22Rv1 (cell line): ENCODE measurements around the gene INO80.

Source experiments
- H3K27ac ChIP-seq: fragments of 450-650 bp; 2 replicates; pipeline ENCODE4 v1.5.1; 2017
- CTCF ChIP-seq: fragments of 450-650 bp; IDR thresholded peaks from 2 replicates; pipeline ENCODE4 v1.5.1; 2017; ENCODE audit warnings: mild to moderate bottlenecking
- ZFX ChIP-seq: fragments of 450-650 bp; IDR thresholded peaks from 2 replicates; pipeline ENCODE4 v1.6.1; 2017; ENCODE audit warnings: antibody characterized with exemption, borderline replicate concordance

The INO80 gene

GRCh38 chr15:40938536-40938870 is 177.6 kb downstream of the INO80 start:
- TF ChIP-seq ZFX (no peak), CTCF (no peak)

GRCh38 chr15:40937762-40938535 is 178.1 kb downstream of the INO80 start:
- H3K27ac ChIP-seq = no peak overlapping the region
- no peak for TF ChIP-seq ZFX
- TF ChIP-seq CTCF = peak; percentile 80

More at GRCh38 chr15:40938536-40938870, 177.6 kb downstream of the INO80 start:
- no peak overlapping the region for H3K27ac ChIP-seq

GRCh38 chr15:40936709-40937666 is 179.1 kb downstream of the INO80 start:
- H3K27ac ChIP-seq = no peak overlapping the region

GRCh38 chr15:40936234-40936708 is 179.8 kb downstream of the INO80 start:
- no peak overlapping the region for H3K27ac ChIP-seq

More at GRCh38 chr15:40936709-40937666, 179.1 kb downstream of the INO80 start:
- TF ChIP-seq ZFX = no peak
- no peak for TF ChIP-seq CTCF

GRCh38 chr15:40934457-40934856 is 181.6 kb downstream of the INO80 start:
- no peak overlapping the region for H3K27ac ChIP-seq
- no peak for TF ChIP-seq CTCF
- no peak for TF ChIP-seq ZFX

More at GRCh38 chr15:40936234-40936708, 179.8 kb downstream of the INO80 start:
- TF ChIP-seq CTCF (no peak), ZFX (no peak)

- TF ChIP-seq CTCF (no peak), ZFX (no peak)
Measured at GRCh38 chr15:40933517-40933902, 182.6 kb downstream of the INO80 start.

More at GRCh38 chr15:40933517-40933902, 182.6 kb downstream of the INO80 start:
- H3K27ac ChIP-seq = no peak overlapping the region
